GM18873 (cell line): ENCODE data around the gene TBCK.
"Not testable (repeated sequence)": the region's sequence is repeated elsewhere in the genome, so short reads cannot be mapped to it uniquely, and the experiment has no call there.

Source experiments
- ATAC-seq: cut with Tn5 transposase; IDR thresholded peaks from one replicate; pipeline ENCODE4 v1.9.1; 2021; ENCODE audit warnings: mild to moderate bottlenecking, moderate library complexity, moderate number of reproducible peaks; ENCODE audit not compliant: unreplicated experiment, low FRiP score

The TBCK gene

DNA sequence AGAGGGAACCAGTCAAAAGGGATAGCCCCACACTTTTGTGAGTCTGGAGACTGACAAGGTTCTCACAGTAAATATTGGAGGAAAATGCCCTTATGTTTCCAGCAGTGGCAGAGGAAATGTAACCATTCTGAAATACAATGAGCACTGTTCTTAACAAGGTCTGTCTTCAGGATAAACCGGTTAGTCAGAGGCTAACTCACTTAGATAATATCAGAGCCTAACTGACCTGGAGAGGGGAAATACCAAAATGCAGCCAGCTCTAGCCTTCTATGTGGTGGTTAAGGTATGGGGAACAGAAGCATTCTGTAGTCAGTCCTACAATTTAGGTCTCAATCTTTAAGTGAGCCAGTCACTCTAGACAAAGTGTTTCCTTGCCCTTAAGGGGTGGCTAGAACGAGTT is 70.8 kb downstream of the TBCK start:
- no peak for ATAC-seq

DNA sequence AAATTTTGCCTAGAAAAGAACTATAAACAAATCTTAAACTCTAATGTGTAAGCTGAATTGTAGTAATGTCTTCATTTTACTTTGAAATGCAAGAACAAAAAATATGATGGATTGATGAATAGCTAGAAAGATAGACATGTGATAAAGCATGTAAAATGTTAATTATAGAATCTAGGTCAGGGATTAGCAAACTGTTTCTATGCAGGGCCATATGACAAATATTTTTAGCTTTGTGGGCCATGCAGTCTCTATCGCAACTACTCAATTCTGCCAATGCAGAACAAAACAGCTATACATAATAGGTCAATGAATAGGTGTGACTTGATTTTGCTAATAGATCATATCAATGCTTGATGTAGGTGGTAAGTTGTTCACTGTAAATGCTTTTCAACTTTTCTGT is 75.3 kb downstream of the TBCK start:
- no peak for ATAC-seq

- peak; percentile 84 for ATAC-seq
Observed at GRCh38 chr4:106238820-106239420, 77.1 kb downstream of the TBCK start.

DNA sequence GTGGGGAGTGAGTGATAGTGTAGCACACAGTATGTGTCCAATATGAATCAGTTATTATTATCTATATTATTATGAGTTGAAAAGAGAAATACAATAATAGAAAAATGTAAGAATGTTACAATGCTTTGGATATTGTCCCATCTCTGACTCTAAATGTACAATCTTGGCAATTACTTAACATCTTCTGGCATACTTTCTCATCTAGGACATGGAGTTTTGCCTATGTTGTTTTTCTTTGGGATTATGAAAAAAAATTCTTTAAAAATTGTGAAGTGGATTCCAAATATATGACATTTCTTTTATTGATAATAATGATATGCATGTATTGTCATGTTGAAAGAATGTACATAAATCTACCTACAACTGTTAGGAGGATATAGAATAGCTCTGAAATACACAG is 84.1 kb downstream of the TBCK start:
- ATAC-seq = no peak

DNA sequence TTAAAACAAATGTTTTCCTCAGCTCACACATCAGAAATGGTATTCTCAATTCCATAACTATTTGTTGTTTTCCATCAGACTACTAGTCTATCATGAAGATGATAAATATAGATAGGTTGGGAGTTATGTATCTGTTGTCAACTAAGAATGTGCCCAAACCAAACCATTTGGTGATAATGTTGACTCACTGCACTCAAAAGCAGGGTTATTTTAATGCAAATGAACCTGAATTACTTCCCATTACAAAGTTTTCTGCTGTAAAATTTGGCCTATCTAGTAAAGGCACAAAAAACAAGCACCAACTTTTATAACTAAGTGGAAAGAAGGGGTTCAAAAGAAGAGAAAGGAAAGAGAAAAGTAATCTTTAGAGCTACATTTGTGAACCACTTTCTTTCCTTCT is 93.5 kb downstream of the TBCK start:
- no peak for ATAC-seq

GRCh38 chr4:106213291-106213690 is 102.7 kb downstream of the TBCK start:
- not testable (repeated sequence) for ATAC-seq

DNA sequence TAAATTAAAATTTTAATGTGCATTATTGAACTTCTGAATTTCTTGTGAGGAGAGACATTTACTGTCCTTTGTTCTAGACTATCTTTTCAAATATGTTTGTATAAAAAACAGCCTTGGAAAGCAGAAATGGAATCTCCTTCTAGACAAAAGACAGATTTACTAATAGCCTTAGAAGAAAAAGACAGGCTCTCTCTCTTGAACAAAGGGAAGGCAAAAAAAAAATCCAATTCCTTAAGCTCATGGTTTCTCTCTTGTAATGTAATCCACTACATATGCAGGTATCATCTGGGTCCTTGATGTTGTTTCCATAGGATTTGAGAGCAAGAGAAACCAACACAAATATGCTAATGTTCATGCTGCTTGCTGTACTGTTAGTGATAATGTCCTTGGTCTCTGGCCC is 106.0 kb downstream of the TBCK start:
- no peak for ATAC-seq

- ATAC-seq = no peak
Observed at GRCh38 chr4:106208481-106209460, 107.2 kb downstream of the TBCK start.

GRCh38 chr4:106201373-106201772 is 114.6 kb downstream of the TBCK start:
- ATAC-seq = no peak

DNA sequence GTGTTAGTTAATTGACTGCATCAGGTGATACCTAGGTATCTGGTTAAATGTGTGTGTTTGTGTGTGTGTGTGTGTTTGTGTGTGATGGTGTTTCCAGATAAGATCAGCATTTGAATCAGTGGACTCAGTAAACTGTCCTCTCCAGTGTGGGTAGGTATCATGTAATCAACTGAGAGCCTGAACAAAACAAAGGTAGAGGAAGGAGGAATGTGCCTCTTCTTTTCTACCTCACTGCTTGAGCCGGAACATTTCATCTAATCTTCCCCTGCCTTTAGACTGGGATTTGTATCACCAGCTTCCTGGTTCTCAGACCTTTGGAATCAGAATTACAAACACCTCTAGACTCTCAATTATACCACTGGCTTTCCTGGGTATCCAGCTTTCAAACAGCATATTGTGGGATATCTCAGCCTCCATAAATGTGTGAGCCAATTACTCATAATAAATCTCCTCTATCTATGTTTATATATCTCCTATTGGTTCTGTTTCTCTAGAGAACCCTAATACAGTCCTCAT is 120.5 kb downstream of the TBCK start:
- no peak for ATAC-seq

GRCh38 chr4:106194801-106195200 is 121.2 kb downstream of the TBCK start:
- no peak for ATAC-seq

- no peak for ATAC-seq
Observed at GRCh38 chr4:106192131-106192530, 123.9 kb downstream of the TBCK start.

- no peak for ATAC-seq
Observed at GRCh38 chr4:106186201-106186600, 129.8 kb downstream of the TBCK start.

DNA sequence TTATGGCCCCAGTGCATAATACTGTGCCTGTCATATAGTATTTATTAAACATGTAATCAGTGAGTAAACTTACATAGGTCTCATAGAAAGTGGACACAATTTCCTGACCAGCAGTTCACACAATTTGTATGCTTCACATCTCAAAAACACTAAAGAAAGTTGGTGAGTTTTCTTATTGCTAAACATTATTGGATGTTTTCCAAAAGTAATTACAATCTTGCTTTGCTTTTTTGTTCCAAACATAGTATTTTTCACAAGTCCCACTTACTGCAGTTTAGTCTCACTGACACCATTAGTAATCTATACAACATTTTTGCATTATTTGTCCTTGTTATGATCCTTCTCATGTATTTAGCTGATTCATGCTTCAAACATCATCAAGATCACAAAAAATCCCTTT is 132.5 kb downstream of the TBCK start:
- ATAC-seq = no peak

- ATAC-seq = no peak
Observed at GRCh38 chr4:106172861-106173260, 143.1 kb downstream of the TBCK start.

- ATAC-seq = no peak
Observed at GRCh38 chr4:106165351-106166010, 150.5 kb downstream of the TBCK start.

- no peak for ATAC-seq
Observed at GRCh38 chr4:106162278-106162677, 153.7 kb downstream of the TBCK start.

DNA sequence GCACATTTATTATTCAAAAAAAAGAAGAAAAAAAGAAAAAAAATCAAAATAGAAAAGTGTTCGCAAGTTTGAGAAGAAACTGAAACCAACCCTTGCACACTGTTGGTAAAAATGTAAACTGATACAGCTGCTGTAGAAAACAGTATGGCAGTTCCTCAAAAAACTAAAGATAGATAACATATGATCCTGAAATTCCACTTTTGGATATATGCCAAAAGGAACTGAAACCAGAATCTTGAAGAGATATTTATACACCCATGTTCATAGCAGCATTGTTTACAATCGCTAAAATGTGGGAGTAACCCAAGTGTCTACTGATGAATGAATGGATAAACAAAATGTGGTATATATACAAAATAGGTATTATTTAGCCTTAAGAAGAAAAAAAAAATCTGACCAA is 155.4 kb downstream of the TBCK start:
- no peak for ATAC-seq

- no peak for ATAC-seq
Observed at GRCh38 chr4:106149911-106150310, 166.1 kb downstream of the TBCK start.

DNA sequence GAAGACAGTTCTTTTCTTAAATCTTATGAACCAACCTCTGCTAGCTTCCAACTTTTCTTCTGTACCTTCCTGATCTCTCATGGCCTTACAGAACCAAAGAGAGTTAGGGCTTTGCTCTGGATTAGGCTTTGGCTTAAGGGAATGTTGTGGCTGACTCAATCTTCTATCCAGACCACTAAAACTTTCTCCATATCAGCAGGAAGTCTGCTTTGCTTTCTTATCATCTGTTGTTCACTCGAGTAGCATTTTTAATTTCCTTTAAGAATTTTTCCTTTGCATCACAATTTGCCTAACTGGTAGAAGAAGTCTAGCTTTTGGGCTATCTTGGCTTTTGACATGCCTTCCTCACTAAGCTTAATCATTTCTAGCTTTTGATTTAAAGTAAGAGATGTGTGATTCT is 167.0 kb downstream of the TBCK start:
- ATAC-seq = no peak

DNA sequence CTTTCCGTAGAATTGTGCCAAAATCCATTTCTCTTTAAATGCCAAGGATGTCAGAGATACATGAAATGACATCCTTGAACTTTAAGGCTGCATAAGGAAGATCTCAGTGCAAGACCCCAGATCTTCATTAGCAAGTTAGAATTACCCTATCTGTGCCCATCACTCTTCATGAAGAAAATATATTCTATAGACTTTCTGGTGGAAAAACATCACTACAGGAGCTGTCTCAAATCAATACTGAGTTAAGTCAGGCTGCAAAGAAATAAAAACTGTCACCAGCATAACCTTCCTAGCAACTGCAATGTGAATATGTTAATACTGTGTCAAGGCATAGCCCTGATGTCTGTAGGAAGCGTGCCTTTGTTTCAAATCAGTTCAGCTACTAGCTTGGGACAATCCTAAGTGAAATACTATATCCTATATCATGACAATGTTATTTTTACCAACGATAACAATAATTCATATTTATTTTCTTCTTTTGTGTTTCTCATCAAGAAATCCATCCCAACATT is 173.3 kb downstream of the TBCK start:
- no peak for ATAC-seq
